GM23338 (cell line): Measurements from ENCODE around the gene CYB5R3. TPM values are rescaled to one million over a fixed set of nuclear protein-coding genes. Genes with fewer than 3 reads are reported as not detected.

Source experiments
- ATAC-seq: fragments of 200-7000 bp; cut with Tn5 transposase; 3 replicates; pipeline ENCODE4 v1.9.1; 2020
- DNase-seq: peaks from one replicate; pipeline ENCODE4 v3.0.0-alpha.2; 2015; ENCODE audit warnings: low spot score
- H2AFZ ChIP-seq: fragments of 200-600 bp; sonication (generic); 2 replicates; pipeline ENCODE4 v1.8.0; 2016; ENCODE audit warnings: antibody characterized with exemption, mild to moderate bottlenecking, moderate library complexity
- H3F3A ChIP-seq: fragments of 200-600 bp; sonication (generic); replicated peaks from 2 replicates; pipeline ENCODE4 v1.8.0; 2017; ENCODE audit warnings: antibody characterized with exemption, mixed run types, low read depth
- H3K27ac ChIP-seq: fragments of 200-600 bp; sonication (generic); 2 replicates; pipeline ENCODE4 v1.6.1; 2016; ENCODE audit warnings: low read depth
- H3K27me3 ChIP-seq: fragments of 200-600 bp; sonication (generic); 2 replicates; pipeline ENCODE4 v1.8.0; 2016; ENCODE audit warnings: mild to moderate bottlenecking, mixed run types, moderate library complexity; ENCODE audit not compliant: insufficient read depth
- H3K36me3 ChIP-seq: fragments of 200-600 bp; sonication (generic); 2 replicates; pipeline ENCODE4 v1.8.0; 2016; ENCODE audit warnings: mild to moderate bottlenecking; ENCODE audit not compliant: insufficient read depth
- H3K4me1 ChIP-seq: fragments of 200-600 bp; sonication (generic); 2 replicates; pipeline ENCODE4 v1.8.0; 2016; ENCODE audit warnings: mild to moderate bottlenecking, moderate library complexity; ENCODE audit not compliant: insufficient read depth
- H3K4me2 ChIP-seq: fragments of 200-600 bp; sonication (generic); 2 replicates; pipeline ENCODE4 v1.7.1; 2017; ENCODE audit warnings: mixed run types
- H3K4me3 ChIP-seq: fragments of 200-600 bp; sonication (generic); 2 replicates; pipeline ENCODE4 v1.6.1; 2016; ENCODE audit warnings: mixed run types
- H3K79me2 ChIP-seq: fragments of 200-600 bp; sonication (generic); replicated peaks from 2 replicates; pipeline ENCODE4 v1.8.0; 2017; ENCODE audit warnings: mild to moderate bottlenecking; ENCODE audit not compliant: insufficient read depth
- H3K9me2 ChIP-seq: fragments of 200-600 bp; sonication (generic); 2 replicates; pipeline ENCODE4 v1.8.0; 2017; ENCODE audit not compliant: insufficient read depth
- H4K20me1 ChIP-seq: fragments of 200-600 bp; sonication (generic); replicated peaks from 2 replicates; pipeline ENCODE4 v1.8.0; 2017; ENCODE audit warnings: mild to moderate bottlenecking; ENCODE audit not compliant: insufficient read depth
- H3K27ac Mint-ChIP-seq: 2 replicates; pipeline ENCODE4 v1.8.0; 2020; ENCODE audit warnings: inconsistent platforms, mild to moderate bottlenecking, moderate library complexity, mixed read lengths
- H3K27me3 Mint-ChIP-seq: 3 replicates; pipeline ENCODE4 v1.8.0; 2022; ENCODE audit warnings: low read depth, mild to moderate bottlenecking, moderate library complexity, mixed read lengths, inconsistent platforms; ENCODE audit not compliant: insufficient read depth, poor library complexity
- H3K36me3 Mint-ChIP-seq: 3 replicates; pipeline ENCODE4 v1.8.0; 2021; ENCODE audit warnings: low read depth, mild to moderate bottlenecking, inconsistent platforms, moderate library complexity, mixed read lengths
- H3K4me1 Mint-ChIP-seq: 3 replicates; pipeline ENCODE4 v1.8.0; 2020; ENCODE audit warnings: mild to moderate bottlenecking, inconsistent platforms, mixed read lengths
- H3K4me3 Mint-ChIP-seq: 3 replicates; pipeline ENCODE4 v1.8.0; 2021; ENCODE audit warnings: moderate library complexity, mild to moderate bottlenecking, inconsistent platforms, mixed read lengths
- H3K9me3 Mint-ChIP-seq: 3 replicates; pipeline ENCODE4 v1.8.0; 2020; ENCODE audit warnings: moderate library complexity, mild to moderate bottlenecking, inconsistent platforms, mixed read lengths
- CREB1 ChIP-seq: fragments of 250-450 bp; sonication (Bioruptor Pico); IDR thresholded peaks from 2 replicates; pipeline ENCODE4 v1.5.0; 2020; ENCODE audit warnings: low read depth, mild to moderate bottlenecking, moderate library complexity
- ETS1 ChIP-seq: IDR thresholded peaks from 2 replicates; pipeline ENCODE4 v1.6.1; 2016; ENCODE audit warnings: antibody characterized with exemption
- EZH2 ChIP-seq: fragments of 200-600 bp; sonication (generic); IDR thresholded peaks from one replicate; pipeline ENCODE4 v1.8.0; 2017; ENCODE audit warnings: antibody characterized with exemption, mild to moderate bottlenecking, low read depth; ENCODE audit not compliant: unreplicated experiment
- REST ChIP-seq: IDR thresholded peaks from one replicate; pipeline ENCODE4 v1.6.1; 2018; ENCODE audit warnings: antibody characterized with exemption; ENCODE audit not compliant: unreplicated experiment
- ZNF114 ChIP-seq: fragments of 250-450 bp; sonication (Bioruptor Pico); IDR thresholded peaks from 2 replicates; pipeline ENCODE4 v1.5.0; 2020; ENCODE audit warnings: mild to moderate bottlenecking, moderate library complexity
- ZNF331 ChIP-seq: fragments of 250-450 bp; sonication (Bioruptor Pico); IDR thresholded peaks from 2 replicates; pipeline ENCODE4 v1.5.0; 2020; ENCODE audit warnings: low read depth, mild to moderate bottlenecking, moderate library complexity
- polyA plus RNA-seq: library from polyadenylated mRNA; unstranded; fragments of >200 nt; fragmentation: Nextera tagmentation; extraction: Ambion mirVana; gene quantifications from 2 replicates; pipeline ENCODE4 v1.2.1, GENCODE V29; 2016
- total RNA-seq: library from RNA; depleted of rRNA; stranded (reverse); fragments of >200 nt; shearing (Covaris generic); gene quantifications from 2 replicates; pipeline ENCODE4 v1.2.3, GENCODE V29; 2014
- TF ChIP-seq, protein P1 (sequence below): fragments of 250-450 bp; sonication (Bioruptor Pico); IDR thresholded peaks from 2 replicates; pipeline ENCODE4 v1.5.0; 2020; ENCODE audit warnings: mild to moderate bottlenecking, moderate library complexity

Gene CYB5R3
- total and polyA plus RNA-seq, 2 experiments from 2014 or later, result 76.2 to 76.9 TPM

DNA sequence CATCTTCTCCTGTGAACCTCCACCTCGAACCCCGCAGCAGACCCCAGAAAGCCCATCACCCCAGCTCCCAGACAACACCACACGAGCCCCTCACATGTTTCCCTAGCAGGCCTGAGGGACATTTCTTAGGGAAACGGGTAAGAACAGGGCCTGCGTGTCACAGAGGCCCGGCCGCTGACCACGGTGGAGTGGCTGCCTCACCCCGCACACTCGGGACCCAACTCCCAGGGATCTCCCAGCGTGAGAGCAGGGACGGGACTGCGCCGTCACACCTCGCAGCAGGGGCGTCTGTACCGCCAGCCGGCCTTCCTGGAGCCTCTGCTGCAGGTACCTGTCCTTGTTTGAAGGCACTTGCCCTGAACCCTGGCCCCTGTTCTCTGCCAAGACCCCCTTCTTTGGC, 19.0 kb downstream of the CYB5R3 start:
- no peak for DNase-seq

GRCh38 chr22:42627981-42628380, 21.2 kb downstream of the CYB5R3 start:
- H3F3A ChIP-seq, result no peaks in the 10 kb centered on the region
- Mint-ChIP-seq H3K4me3 (no peak overlapping the region), H3K27ac (no peak overlapping the region), H3K4me1 (no peaks in the 10 kb centered on the region), H3K27me3 (peaks cover 13% of the 10 kb centered on the region), H3K36me3 (peaks cover 25% of the 10 kb centered on the region), H3K9me3 (no peaks in the 10 kb centered on the region)
- no peak overlapping the region for H2AFZ ChIP-seq
- no peaks in the 10 kb centered on the region for H3K4me1 ChIP-seq
- H3K27ac ChIP-seq, result no peak overlapping the region
- no peak overlapping the region for H3K4me3 ChIP-seq
- H4K20me1 ChIP-seq, result no peaks in the 10 kb centered on the region
- no peaks in the 10 kb centered on the region for H3K9me2 ChIP-seq
- peaks cover 5% of the 10 kb centered on the region; the same call in 1 of the 2 replicates for H3K36me3 ChIP-seq
- no peak for DNase-seq
- no peaks in the 10 kb centered on the region for H3K27me3 ChIP-seq
- no peak for ATAC-seq
- H3K79me2 ChIP-seq, result no peaks in the 10 kb centered on the region
- no peak overlapping the region for H3K4me2 ChIP-seq
- TF ChIP-seq, protein P1, sequence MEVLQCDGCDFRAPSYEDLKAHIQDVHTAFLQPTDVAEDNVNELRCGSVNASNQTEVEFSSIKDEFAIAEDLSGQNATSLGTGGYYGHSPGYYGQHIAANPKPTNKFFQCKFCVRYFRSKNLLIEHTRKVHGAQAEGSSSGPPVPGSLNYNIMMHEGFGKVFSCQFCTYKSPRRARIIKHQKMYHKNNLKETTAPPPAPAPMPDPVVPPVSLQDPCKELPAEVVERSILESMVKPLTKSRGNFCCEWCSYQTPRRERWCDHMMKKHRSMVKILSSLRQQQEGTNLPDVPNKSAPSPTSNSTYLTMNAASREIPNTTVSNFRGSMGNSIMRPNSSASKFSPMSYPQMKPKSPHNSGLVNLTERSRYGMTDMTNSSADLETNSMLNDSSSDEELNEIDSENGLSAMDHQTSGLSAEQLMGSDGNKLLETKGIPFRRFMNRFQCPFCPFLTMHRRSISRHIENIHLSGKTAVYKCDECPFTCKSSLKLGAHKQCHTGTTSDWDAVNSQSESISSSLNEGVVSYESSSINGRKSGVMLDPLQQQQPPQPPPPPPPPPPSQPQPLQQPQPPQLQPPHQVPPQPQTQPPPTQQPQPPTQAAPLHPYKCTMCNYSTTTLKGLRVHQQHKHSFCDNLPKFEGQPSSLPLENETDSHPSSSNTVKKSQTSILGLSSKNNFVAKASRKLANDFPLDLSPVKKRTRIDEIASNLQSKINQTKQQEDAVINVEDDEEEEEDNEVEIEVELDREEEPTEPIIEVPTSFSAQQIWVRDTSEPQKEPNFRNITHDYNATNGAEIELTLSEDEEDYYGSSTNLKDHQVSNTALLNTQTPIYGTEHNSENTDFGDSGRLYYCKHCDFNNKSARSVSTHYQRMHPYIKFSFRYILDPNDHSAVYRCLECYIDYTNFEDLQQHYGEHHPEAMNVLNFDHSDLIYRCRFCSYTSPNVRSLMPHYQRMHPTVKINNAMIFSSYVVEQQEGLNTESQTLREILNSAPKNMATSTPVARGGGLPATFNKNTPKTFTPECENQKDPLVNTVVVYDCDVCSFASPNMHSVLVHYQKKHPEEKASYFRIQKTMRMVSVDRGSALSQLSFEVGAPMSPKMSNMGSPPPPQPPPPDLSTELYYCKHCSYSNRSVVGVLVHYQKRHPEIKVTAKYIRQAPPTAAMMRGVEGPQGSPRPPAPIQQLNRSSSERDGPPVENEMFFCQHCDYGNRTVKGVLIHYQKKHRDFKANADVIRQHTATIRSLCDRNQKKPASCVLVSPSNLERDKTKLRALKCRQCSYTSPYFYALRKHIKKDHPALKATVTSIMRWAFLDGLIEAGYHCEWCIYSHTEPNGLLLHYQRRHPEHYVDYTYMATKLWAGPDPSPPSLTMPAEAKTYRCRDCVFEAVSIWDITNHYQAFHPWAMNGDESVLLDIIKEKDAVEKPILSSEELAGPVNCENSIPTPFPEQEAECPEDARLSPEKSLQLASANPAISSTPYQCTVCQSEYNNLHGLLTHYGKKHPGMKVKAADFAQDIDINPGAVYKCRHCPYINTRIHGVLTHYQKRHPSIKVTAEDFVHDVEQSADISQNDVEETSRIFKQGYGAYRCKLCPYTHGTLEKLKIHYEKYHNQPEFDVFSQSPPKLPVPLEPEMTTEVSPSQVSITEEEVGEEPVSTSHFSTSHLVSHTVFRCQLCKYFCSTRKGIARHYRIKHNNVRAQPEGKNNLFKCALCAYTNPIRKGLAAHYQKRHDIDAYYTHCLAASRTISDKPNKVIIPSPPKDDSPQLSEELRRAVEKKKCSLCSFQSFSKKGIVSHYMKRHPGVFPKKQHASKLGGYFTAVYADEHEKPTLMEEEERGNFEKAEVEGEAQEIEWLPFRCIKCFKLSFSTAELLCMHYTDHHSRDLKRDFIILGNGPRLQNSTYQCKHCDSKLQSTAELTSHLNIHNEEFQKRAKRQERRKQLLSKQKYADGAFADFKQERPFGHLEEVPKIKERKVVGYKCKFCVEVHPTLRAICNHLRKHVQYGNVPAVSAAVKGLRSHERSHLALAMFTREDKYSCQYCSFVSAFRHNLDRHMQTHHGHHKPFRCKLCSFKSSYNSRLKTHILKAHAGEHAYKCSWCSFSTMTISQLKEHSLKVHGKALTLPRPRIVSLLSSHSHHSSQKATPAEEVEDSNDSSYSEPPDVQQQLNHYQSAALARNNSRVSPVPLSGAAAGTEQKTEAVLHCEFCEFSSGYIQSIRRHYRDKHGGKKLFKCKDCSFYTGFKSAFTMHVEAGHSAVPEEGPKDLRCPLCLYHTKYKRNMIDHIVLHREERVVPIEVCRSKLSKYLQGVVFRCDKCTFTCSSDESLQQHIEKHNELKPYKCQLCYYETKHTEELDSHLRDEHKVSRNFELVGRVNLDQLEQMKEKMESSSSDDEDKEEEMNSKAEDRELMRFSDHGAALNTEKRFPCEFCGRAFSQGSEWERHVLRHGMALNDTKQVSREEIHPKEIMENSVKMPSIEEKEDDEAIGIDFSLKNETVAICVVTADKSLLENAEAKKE (CRISPR knock-in tag), result no peak
- TF ChIP-seq ZNF331 (CRISPR knock-in tag), result no peak

More for the DNA sequence above, 19.0 kb downstream of the CYB5R3 start:
- TF ChIP-seq REST (no peak), ZNF331 (CRISPR knock-in tag) (no peak), CREB1 (CRISPR knock-in tag) (no peak), EZH2 (no peak), ETS1 (no peak), ZNF114 (CRISPR knock-in tag) (no peak)
- H3K9me3 Mint-ChIP-seq, result no peaks in the 10 kb centered on the region
- Histone ChIP-seq H4K20me1 (no peaks in the 10 kb centered on the region), H3K27me3 (no peaks in the 10 kb centered on the region), H2AFZ (no peak overlapping the region), H3K27ac (no peak overlapping the region), H3K4me2 (no peak overlapping the region), H3K4me1 (no peaks in the 10 kb centered on the region), H3K79me2 (no peaks in the 10 kb centered on the region), H3K9me2 (no peaks in the 10 kb centered on the region), H3K36me3 (peaks cover 5% of the 10 kb centered on the region; the same call in 1 of the 2 replicates), H3F3A (no peaks in the 10 kb centered on the region), H3K4me3 (no peak overlapping the region)
- ATAC-seq, result no peak
- no peak overlapping the region for H3K27ac Mint-ChIP-seq
- H3K27me3 Mint-ChIP-seq, result peaks cover 13% of the 10 kb centered on the region
- H3K36me3 Mint-ChIP-seq, result peaks cover 27% of the 10 kb centered on the region
- no peaks in the 10 kb centered on the region for H3K4me1 Mint-ChIP-seq
- H3K4me3 Mint-ChIP-seq, result no peak overlapping the region
